ENCODE data around the gene LRMDA.

Gene LRMDA

DNA sequence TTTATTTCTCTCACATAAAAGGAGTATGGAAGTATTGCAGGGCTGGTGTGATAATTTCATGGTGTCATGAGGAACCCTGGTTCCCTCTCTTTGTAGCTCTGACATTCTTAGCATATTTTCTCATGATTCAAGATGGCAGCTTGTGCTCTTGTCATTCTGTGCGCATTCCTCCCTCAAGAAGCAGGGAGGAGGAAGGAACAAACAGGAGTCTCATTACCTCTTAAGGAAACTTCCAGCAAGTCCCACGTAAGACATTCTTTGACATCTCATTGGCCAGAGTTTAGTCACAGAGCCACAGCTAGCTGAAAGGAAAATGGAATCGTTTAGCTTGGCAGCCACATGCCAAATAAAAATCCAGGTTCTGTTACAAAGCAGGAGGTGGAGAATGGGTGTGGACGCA lies 546.8 kb downstream of the LRMDA start:
- DNase-seq, result no peak

DNA sequence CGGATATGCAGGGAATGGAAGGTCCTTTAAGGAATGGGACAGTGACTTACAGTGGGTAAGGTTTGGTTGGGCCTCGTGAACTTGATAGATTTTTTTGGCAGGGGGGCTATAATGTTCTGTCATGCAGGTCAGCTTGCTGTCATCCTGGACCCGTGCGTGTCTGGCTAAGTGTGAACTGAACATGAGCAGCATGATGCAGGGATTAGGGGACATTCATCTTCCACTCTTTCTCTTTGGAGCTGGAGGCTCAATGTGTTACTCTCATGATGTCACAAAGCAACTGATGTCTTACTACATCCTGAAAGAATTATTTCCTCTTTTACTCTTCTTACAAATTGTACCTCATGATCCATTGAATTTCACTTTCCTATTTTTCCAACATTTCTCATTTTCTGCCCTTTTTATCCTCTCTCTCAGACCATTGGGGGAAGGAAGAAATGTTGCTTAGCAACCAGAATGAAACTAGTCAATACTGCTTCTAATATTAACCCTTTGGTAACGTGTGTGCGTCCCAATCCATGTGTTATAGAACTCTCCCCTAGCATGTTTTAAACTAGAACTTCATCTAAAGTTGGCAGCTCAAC lies 549.1 kb downstream of the LRMDA start:
- no peak for DNase-seq

DNA sequence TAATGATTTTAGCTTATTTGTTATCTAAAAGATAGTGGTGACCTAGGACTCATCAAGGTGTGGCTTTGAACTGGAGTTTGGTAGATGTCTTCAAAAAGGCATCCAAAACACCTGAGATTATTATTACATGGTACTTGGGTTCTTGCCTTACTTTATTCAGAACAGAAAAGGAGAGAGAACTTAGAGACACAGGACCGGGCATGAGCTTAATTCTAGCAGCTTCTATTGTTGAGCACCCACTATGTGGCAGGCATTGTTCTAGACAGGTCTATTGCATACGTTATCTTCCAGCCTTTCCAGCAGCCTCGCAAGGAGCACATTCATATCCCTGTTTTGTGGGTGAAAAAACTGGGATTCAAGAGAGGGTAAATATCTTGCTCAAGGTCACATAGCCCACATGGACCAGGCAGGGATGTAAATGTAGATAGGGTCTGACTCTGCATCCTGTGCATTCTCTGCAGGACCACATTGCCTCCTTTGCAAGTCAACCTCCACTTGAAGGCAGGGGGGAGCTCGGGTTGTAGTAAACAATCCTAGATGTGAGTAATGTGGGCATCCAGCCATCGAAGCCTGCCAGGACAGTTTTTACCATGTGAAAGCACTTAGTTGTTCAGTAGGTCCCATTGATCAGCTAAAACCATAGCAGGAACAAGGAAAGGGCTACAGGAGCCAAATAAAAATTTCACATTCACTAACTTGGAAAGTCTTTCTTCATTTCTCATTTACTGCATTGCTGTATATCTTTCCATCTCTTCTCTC lies 551.4 kb downstream of the LRMDA start:
- DNase-seq, result no peak

DNA sequence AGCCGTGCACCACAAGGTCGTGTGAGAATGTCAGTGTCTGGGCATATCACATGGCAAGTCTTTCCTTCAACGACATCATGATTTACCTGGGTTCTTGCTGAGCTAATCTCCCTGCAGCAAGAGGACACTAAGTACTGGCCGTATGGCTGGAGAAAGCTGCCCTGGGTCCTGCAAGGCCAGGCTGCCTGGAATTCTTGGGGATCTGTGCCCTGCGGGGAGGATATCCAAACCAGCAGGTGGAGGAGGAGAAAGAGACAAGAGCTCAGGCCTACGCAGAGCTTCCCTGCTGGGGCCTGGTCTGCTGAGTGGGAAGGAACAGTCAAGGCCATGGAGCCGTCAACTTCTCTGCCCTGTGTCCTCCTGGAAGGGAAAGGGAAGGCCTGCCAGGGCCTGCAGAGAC lies 552.6 kb downstream of the LRMDA start:
- DNase-seq, result no peak

DNA sequence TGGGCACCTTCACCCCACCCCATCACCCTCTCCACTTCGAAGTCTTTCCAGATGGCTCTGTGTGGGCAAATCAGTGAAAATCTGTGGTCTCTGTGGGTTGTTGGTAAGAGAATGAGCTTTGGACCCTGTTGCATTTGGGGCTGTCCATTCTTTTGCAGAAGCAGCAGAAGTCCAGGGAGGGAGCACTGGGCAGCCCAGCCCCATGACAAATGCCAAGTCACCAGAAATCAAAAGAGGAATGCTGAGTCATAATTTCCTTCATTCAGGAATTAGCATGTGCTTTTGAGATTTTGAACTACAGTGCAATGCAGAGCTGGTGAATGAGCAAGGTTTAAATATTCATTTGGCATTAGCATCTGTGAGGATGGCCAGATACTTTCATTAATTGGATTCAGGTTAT lies 556.2 kb downstream of the LRMDA start:
- DNase-seq, result no peak

DNA sequence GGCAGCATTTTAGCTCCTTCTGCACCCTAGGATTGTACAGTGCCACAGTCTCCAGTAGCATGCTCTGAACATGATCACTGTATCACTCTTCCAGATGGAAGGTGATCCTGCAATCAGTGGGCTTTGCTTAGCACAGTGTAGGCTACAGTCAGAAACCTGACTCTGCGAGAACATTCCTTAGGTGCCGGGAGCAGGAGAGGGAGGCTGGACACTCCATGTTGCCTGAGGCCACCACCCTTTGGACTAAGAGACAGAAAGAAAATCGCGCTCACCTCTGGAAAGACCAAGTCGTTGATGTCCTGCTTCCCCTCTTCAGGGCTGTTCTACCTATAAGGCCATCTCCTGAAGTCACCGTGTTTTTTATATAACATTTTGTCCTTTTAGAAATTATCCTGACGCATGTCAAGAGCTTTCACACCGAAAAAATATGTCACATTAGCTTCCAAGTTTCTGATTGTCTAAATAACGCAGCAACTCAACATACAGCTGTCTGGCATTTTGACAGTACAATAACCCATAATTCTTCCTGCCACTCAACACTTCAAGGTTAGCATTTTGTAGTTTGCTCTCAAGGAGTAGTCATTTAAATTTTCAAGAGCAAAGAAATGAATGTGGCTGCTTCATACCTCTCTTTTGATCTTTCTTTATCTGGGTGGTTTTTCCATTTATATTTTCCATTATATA lies 563.1 kb downstream of the LRMDA start:
- DNase-seq, result no peak

DNA sequence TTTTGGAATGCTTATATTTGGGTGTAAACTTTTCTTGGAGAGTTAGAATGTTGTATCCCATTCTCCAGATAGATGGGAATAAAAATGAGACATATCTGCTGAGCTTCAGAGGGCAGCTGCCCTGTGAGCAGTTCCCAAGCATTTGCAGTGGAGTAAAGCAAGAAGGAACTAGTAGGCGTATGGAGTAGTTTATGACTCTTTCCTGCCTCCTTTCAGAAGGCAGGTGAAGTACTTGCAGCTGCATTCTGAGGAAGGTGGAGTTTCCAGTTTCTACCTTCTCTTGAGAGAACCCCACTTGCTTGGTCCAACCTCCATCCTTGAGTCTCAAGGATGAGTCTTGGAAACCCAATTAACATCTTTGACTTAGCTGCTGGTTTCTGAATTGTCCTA lies 563.6 kb downstream of the LRMDA start:
- DNase-seq, result no peak

DNA sequence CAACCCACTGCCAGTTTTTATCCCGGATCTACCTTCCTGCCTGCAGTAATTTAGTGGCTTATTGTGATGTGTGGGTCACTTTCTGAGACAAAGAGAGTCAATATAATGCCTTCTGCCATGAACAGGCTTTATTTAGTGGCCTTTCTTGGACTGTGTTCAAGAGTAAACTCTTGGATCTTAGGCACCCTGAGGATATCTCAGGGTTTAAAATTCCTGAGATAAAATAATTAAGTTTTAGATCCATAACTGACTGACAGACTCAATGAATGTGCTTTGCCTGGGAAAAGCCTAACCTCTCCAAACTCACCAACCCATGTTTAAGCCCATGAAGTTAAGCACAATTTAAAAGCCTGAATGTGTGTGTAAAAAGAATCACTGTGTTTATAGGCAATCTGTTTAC lies 564.3 kb downstream of the LRMDA start:
- DNase-seq, result no peak

DNA sequence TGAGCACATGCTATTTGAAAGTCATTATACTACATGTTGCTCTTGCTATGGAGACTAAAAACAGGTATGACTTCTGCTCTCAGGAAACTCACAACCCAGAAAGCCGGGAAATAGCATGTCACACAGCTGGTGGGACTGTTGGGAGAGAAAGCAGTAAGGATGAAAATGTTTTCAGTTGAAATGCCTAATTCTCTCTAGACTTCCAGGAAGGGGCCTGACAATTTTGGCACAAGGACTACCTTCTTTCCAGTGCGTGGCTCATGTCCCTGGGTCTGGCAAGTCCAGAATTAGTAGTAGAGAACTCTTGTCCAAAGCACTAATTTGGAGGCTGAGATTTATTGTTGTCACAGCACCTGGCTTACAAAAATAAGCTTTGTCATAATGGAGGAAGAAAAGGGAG lies 567.6 kb downstream of the LRMDA start:
- no peak for DNase-seq

DNA sequence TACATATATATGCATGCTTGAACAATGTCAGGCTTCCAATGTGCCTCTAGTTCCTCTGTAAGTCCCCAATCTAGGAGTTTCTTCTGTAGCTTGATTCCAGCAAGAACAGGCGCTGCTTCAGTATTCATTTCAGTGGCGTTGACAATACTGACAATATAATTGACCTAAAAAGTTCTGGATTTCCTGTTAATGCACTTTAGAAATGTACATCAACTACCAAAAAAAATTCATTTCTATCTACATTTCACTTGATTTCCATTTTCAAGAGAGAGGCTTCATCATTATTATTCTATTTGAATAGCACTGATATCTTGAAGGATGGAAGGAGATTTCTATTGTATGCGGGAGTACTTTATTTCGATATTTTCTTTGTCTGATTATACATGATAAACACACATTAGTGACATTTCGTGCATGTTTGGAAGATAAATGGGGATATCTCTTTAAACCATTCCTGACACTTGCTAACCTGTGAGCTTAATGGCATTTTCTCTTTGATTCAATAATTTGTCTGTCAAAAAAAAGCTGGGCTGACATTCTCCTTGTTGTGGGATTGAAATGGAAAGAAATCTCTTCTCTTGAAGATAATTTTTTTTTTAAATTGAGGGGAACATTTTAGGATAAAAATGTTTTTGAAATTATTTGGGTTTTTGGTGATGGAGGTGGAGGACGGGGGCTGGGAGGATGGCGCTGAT lies 568.2 kb downstream of the LRMDA start:
- DNase-seq, result no peak

DNA sequence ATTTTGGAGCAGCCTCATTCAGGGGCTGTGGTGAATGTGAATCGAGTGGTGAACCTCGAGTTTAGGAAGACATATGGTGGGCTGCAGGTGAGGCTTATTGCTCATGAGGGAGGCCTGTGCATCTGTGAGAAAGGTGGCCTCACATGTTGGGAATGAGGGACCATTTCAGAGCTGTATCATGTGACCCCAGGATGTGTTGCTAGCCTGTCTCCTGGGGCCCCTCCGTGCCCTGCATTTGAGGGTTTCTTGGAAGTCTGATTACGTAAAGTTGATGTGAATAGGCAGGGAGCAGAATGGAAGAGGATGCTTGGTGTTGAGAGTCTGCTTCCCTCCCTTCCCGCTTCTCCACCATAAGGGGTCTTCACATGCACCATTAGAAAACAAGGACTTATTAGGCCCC lies 569.1 kb downstream of the LRMDA start:
- DNase-seq, result no peak

DNA sequence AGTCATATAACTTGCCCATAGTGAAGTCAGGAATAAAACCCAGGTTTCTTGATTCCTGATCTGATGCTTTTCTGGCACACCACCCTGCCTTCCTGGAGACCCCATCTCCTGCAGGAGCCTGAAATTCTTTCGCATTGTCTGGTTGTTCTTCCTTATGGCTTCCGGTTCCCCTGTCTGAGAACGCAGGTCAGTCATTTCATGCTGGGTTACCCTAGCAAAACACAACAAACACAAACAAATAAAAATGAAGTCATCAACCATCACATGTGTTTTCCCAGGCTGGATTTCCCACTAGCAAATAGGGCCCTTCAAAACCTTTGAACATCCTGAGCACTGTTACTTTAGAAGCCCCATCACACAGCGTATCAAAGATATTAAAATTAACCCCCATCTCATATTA lies 569.6 kb downstream of the LRMDA start:
- no peak for DNase-seq

DNA sequence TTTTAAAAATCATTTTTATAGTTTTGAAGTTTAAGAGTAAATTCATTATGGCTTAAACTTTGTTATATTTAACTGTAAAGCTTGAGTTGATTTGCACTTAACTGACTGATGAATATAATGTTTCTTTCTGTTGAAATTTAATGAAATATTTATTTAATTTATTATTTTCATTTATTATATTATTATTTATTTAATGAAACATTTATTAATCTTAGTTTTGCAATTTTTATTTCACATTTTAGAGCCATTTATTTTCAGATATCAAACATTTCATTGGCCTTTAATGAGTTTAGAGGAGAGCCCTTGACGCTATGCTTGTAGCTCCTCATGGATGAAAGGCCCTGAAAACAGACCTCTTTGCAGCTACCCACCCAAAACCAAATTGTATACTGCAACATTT lies 570.0 kb downstream of the LRMDA start:
- DNase-seq, result no peak

DNA sequence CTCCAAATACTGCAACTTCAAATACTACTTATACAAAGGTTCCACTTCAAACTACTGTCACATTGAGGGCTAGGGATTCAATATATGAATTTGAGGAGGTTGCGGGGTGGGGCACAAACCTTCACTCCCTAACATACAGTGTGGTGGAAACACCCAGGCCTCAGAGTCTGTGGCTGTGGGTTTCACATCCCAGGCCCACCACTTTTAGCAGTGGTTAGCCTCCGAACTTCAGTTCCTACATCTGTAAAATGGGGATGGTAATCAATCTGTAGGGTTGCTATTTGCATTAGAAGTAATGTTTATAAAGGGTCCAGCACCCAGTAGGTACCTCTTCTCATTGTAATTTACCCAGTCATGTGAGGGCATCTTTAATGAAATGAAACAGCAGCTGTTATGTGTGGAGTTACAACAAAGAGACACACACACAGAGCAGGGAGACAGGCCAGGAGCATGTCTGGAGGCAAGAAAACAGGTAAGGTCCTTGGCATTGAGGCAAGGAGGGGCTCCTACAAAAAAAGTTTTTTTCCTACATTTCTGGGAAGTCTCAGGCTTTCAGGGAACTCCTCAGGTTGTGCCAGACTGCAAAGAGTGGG lies 570.9 kb downstream of the LRMDA start:
- DNase-seq, result no peak

DNA sequence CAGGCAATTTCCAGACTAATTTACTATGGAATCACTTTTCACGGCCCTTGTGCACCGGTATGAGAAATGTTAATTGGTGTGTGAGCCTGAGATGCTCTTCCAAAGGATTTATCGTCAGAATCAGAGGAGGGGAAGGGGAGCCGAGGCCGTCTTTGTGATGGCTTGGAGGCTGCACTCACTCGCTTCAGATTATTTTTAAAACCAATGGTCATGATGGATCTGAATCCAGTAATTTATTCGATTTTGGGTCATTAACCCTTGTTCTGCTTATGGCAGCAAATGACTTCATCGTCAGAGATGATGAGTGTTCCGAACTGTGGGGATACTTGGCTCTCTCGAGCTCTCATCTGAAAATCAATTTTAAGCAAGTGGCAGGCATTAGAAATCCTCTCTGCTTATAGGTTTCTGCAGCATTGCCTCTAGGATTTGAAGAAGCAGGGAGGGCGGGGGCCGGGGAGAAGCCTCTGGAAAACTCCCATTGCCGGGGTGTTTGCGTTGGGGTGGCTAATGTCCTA lies 576.3 kb downstream of the LRMDA start:
- DNase-seq, result no peak

DNA sequence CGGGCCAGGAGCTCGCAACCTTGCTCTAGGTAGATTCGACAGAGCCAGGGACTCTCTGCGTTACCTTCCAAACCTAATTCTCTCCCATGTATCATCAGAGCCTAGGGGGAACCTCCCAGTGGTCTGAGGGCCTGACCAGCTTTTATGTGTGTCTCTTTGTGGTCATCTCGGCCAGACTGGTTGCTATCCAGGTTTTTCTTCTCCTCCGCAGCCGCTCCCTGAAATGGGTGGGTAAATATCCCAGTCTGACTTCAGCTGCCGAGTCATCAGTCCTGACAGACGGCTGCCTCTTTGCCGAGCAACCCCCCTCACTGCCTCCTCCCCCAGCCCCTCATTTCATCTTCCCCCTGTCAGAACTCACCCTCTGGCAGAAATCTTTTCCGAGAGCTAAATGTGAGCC lies 578.1 kb downstream of the LRMDA start:
- DNase-seq, result no peak

DNA sequence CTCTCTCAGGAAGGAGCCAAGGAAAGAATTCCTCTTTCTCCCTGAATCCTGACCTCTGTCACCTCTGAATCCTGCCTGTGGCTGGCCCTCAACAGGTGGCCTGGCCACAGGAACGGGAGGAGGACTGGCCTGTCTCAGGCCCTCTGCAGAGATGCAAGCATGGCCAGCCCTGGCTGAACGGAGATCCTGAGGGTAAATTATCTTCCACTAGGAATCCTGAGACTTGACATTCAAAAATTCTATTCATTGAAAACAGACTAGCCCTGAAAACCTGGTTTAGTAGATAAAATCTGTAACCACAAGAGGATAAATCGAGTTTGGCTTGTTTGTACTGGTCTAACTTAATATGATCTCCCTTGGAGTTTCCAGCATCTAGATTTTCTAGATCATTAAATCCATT lies 579.3 kb downstream of the LRMDA start:
- no peak for DNase-seq

DNA sequence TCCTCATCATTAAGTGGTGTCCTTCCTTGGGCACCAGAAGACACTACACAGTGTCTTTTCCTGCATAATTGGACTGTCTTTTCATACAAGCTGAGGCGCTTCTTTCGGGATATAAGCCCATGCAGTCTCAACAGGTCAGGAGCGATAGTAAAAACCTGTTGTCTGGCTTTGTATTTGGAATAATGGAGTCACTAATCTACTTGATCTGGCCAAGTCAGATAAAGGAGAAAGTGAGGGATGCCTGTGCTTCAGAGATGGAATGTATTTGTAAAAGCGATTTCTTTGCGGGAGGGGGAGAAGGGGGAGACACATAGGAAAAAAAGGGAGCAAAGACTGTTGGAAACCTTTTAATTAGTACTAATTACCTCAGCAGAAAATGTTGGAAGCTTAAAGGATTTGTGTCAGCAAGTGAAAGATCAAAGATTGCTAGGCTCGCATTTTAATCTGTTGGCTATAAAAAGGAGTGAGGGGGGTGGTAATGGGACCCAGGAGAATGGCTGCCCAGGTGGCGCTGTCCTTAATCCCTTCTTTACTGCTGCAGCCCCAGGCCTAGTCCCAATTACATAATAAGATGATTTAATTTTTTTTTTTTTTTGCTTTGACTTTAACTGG lies 581.4 kb downstream of the LRMDA start:
- no peak for DNase-seq

DNA sequence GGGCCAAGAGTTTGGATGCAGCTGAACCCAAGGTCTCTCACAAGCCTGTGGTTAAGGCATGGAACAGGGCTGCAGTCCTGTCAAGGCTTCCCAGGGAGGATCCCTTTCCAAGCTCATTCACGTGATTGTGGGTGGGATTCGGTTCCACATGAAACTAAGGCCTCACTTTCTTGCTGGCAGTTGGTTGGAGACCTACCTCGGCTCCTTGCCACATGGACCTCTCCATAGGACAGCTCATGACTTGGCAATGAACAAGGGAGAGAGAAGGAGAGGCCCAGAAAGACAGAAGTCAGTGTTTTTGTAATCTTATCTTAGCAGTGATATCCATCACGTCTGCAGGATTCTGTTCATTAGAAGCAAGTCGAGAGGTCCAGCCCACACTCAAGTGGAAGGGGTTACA lies 583.8 kb downstream of the LRMDA start:
- DNase-seq, result no peak

DNA sequence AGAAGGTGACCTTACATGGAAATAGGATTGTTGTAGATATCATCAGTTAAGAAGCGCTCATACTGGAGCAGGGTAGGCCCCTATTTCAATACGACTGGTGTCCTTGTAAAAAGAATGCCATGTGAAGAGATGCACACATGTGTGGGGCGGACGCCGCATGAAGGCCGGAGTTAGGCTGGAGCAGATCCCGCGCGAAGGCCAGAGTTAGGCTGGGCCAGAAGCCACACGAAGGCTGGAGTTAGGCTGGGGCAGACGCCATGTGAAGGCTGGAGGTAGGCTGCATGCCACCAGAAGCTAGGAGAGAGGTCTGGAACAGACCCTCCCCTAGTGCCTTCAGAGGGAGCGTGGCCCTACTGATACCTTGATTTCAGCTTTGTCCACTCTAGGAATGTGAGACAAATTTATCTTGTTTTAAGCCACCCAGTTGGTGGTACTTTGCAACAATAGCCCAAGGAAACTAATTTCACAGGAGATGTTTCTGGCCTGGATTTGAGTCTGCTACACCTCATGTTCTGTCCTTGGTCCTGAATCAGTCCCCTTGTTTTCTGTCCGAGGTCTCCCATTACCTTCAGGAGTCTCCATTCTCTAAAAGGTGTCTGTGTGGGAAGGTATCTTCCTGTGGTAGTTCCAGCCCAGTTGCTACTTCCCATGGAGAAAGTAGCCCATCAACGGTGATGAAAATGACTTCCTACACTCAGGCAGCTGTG lies 585.8 kb downstream of the LRMDA start:
- no peak for DNase-seq

DNA sequence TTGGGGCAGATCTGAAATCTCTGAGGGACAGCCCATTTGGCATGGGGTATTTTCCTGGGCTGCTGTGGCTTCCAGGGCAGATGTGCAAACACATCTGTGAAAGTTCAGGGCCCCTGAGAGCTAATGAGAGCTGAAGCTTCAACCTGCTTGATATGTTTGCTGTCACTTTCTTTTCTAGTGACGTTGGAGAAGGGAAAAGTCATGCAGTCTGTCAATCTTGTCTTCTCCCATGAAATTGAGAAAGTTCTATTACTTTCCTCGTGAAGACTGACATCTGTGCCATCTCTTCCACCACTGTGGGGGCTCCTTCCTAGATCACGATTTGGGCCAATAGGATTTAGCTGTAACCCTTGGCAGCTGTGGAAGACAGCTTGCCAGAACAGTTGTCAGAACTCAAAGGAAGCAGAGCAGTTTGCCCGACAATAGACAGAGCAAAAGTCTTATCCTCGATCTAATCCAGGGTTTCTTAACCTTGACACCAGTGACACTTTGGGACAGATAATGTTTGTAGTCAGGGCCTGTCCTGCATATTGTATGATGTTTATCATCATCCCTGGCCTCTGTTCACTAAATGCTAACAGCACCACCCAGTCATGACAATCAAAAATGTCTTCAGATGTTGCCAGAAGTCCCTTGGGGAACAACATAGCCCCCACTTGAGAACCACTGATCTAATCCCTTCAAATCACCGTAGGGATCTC lies 586.5 kb downstream of the LRMDA start:
- no peak for DNase-seq

DNA sequence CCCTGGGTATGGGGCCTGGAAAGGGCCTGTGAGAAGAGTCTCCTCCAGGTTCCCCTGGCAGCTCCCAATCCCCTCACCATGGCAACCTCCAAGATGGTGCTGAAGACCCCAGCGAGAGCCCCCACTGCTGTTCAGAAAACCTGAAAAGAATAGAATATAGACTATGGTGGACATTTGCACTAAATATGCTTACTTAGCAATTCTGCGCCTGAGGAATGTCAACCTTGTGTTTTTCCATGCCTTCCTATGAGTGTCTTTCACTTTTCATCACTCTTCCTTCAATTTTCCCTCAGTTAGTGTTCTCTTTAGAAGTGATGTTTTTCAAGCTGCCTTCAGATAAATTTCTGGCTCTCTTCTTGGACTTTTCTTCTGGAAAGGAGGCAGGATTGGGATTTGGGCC lies 589.2 kb downstream of the LRMDA start:
- no peak for DNase-seq
